H9 (cell line): ENCODE results near the gene HRH1. TPM values are rescaled to one million over a fixed set of nuclear protein-coding genes. Genes with fewer than 3 reads are reported as not detected.

Experiments used
- DNase-seq: peaks from one replicate; pipeline ENCODE4 v3.0.0-alpha.2; 2017
- H2AFZ ChIP-seq: one replicate; pipeline ENCODE4 v1.6.1; 2013; ENCODE audit warnings: mild to moderate bottlenecking, low read length, control low read depth, moderate library complexity
- H2AK5ac ChIP-seq: 2 replicates; pipeline ENCODE4 v1.6.1; 2013; ENCODE audit warnings: low read length, control low read depth, mixed read lengths; ENCODE audit not compliant: insufficient read length
- H2BK120ac ChIP-seq: one replicate; pipeline ENCODE4 v1.6.1; 2013; ENCODE audit warnings: low read depth, mild to moderate bottlenecking, low read length, control low read depth, inconsistent platforms; ENCODE audit not compliant: poor library complexity, severe bottlenecking
- H2BK12ac ChIP-seq: 2 replicates; pipeline ENCODE4 v1.6.1; 2013; ENCODE audit warnings: low read length, control low read depth, mixed read lengths, low read depth; ENCODE audit not compliant: insufficient read length
- H2BK15ac ChIP-seq: 2 replicates; pipeline ENCODE4 v1.6.1; 2013; ENCODE audit warnings: low read depth, low read length, control low read depth
- H2BK20ac ChIP-seq: one replicate; pipeline ENCODE4 v1.6.1; 2013; ENCODE audit warnings: low read depth, mild to moderate bottlenecking, low read length, control low read depth, inconsistent platforms; ENCODE audit not compliant: poor library complexity, severe bottlenecking
- H2BK5ac ChIP-seq: 2 replicates; pipeline ENCODE4 v1.6.1; 2013; ENCODE audit warnings: low read length, control low read depth, mixed read lengths; ENCODE audit not compliant: insufficient read length
- H3K14ac ChIP-seq: 2 replicates; pipeline ENCODE4 v1.6.1; 2013; ENCODE audit warnings: low read length, control low read depth; ENCODE audit not compliant: insufficient read depth
- H3K18ac ChIP-seq: 2 replicates; pipeline ENCODE4 v1.6.1; 2013; ENCODE audit warnings: low read depth, mild to moderate bottlenecking, mixed read lengths, low read length, control low read depth; ENCODE audit not compliant: insufficient read length
- H3K23ac ChIP-seq: 2 replicates; pipeline ENCODE4 v1.6.1; 2013; ENCODE audit warnings: low read length, control low read depth, mixed read lengths, low read depth; ENCODE audit not compliant: insufficient read length
- H3K23me2 ChIP-seq: 2 replicates; pipeline ENCODE4 v1.6.1; 2013; ENCODE audit warnings: low read depth, mild to moderate bottlenecking, mixed read lengths, low read length, control low read depth; ENCODE audit not compliant: insufficient read length, poor library complexity, severe bottlenecking
- H3K27ac ChIP-seq: 2 replicates; pipeline ENCODE4 v1.5.1; 2013; ENCODE audit warnings: low read length, control low read depth, mixed read lengths, low read depth; ENCODE audit not compliant: insufficient read length
- H3K27me3 ChIP-seq: 2 replicates; pipeline ENCODE4 v1.6.1; 2013; ENCODE audit warnings: low read length, control low read depth, inconsistent platforms; ENCODE audit not compliant: insufficient read depth
- H3K4ac ChIP-seq: 2 replicates; pipeline ENCODE4 v1.6.1; 2013; ENCODE audit warnings: low read depth, mild to moderate bottlenecking, control low read depth, inconsistent platforms, low read length, moderate library complexity
- H3K4me1 ChIP-seq: 2 replicates; pipeline ENCODE4 v1.6.1; 2013; ENCODE audit warnings: low read length, control low read depth, inconsistent platforms; ENCODE audit not compliant: insufficient read depth
- H3K4me2 ChIP-seq: 2 replicates; pipeline ENCODE4 v1.6.1; 2013; ENCODE audit warnings: low read length, control low read depth, mixed read lengths; ENCODE audit not compliant: insufficient read length, insufficient read depth
- H3K56ac ChIP-seq: 2 replicates; pipeline ENCODE4 v1.6.1; 2013; ENCODE audit warnings: low read depth, mild to moderate bottlenecking, mixed read lengths, low read length, control low read depth; ENCODE audit not compliant: insufficient read length
- H3K79me1 ChIP-seq: 2 replicates; pipeline ENCODE4 v1.6.1; 2013; ENCODE audit warnings: low read depth, mild to moderate bottlenecking, moderate library complexity, low read length, control low read depth, inconsistent platforms; ENCODE audit not compliant: insufficient read depth, poor library complexity, severe bottlenecking
- H3K79me2 ChIP-seq: 2 replicates; pipeline ENCODE4 v1.6.1; 2013; ENCODE audit warnings: low read length, control low read depth, inconsistent platforms; ENCODE audit not compliant: insufficient read depth
- H3K9ac ChIP-seq: 2 replicates; pipeline ENCODE4 v1.6.1; 2013; ENCODE audit warnings: low read length, control low read depth, mixed read lengths; ENCODE audit not compliant: insufficient read length; ENCODE audit errors: extremely low read depth
- H3K9me3 ChIP-seq: one replicate; pipeline ENCODE4 v1.6.1; 2013; ENCODE audit warnings: low read depth, low read length, inconsistent platforms; ENCODE audit not compliant: control insufficient read depth
- H3T11ph ChIP-seq: one replicate; pipeline ENCODE4 v1.6.1; 2013; ENCODE audit warnings: mild to moderate bottlenecking, low read length, control low read depth, inconsistent platforms
- H4K20me1 ChIP-seq: one replicate; pipeline ENCODE4 v1.6.1; 2013; ENCODE audit not compliant: control insufficient read depth, insufficient read length, insufficient read depth
- H4K5ac ChIP-seq: 2 replicates; pipeline ENCODE4 v1.6.1; 2013; ENCODE audit warnings: low read depth, mild to moderate bottlenecking, mixed read lengths, low read length, control low read depth; ENCODE audit not compliant: insufficient read length
- H4K8ac ChIP-seq: replicated peaks from 2 replicates; pipeline ENCODE4 v1.6.1; 2013; ENCODE audit warnings: low read length, control low read depth, mixed read lengths, low read depth; ENCODE audit not compliant: insufficient read length
- H4K91ac ChIP-seq: 2 replicates; pipeline ENCODE4 v1.6.1; 2013; ENCODE audit warnings: low read depth, mild to moderate bottlenecking, moderate library complexity, mixed read lengths, low read length, control low read depth; ENCODE audit not compliant: insufficient read length
- H3K27ac Mint-ChIP-seq, 3 experiments: 2 replicates in 2 of 3; 3 replicates in 1 of 3; pipeline ENCODE4 v1.8.0; 2020 to 2021; ENCODE audit warnings: mixed read lengths in 3 of 3, mild to moderate bottlenecking in 1 of 3, moderate library complexity in 1 of 3
- H3K27me3 Mint-ChIP-seq: 2 replicates; pipeline ENCODE4 v1.8.0; 2021; ENCODE audit warnings: low read depth, mild to moderate bottlenecking, moderate library complexity, mixed read lengths
- H3K36me3 Mint-ChIP-seq, 3 experiments: 2 replicates in 2 of 3; 3 replicates in 1 of 3; pipeline ENCODE4 v1.8.0; 2020 to 2021; ENCODE audit warnings: low read depth in 3 of 3, mixed read lengths in 3 of 3; ENCODE audit not compliant: insufficient read depth in 1 of 3
- H3K4me1 Mint-ChIP-seq, 2 experiments: 2 replicates each; pipeline ENCODE4 v1.8.0; 2020; ENCODE audit warnings: mixed read lengths in 2 of 2
- H3K4me3 Mint-ChIP-seq, 2 experiments: 2 replicates in 1 of 2; 3 replicates in 1 of 2; pipeline ENCODE4 v1.8.0; 2020 to 2021; ENCODE audit warnings: mild to moderate bottlenecking in 2 of 2, mixed read lengths in 2 of 2, moderate library complexity in 1 of 2
- H3K9me3 Mint-ChIP-seq, 2 experiments: 2 replicates in 1 of 2; 3 replicates in 1 of 2; pipeline ENCODE4 v1.8.0; 2020; ENCODE audit warnings: mild to moderate bottlenecking in 2 of 2, mixed read lengths in 2 of 2, moderate library complexity in 1 of 2
- WGBS: extraction: QIAGEN DNeasy Blood & Tissue Kit; methylation state at CpG from one replicate; pipeline ENCODE4 v1.1.7; 2013; ENCODE audit warnings: missing lambda C conversion rate, low lambda C conversion rate, mixed read lengths; ENCODE audit not compliant: insufficient read length; ENCODE audit errors: extremely low coverage; 5-methylcytosine and 5-hydroxymethylcytosine counted together
- total RNA-seq: library from RNA; stranded (reverse); gene quantifications from 2 replicates; pipeline ENCODE4 v1.2.1, GENCODE V29; 2021
- TF ChIP-seq, protein P1 (sequence below): fragments of 200-600 bp; sonication (generic); conservative IDR thresholded peaks from 3 replicates; pipeline ENCODE4 v1.8.0; 2021; ENCODE audit warnings: antibody characterized with exemption, mild to moderate bottlenecking

HRH1 gene
- total RNA-seq, 1 experiment from 2014 or later: 0.74 TPM

DNA sequence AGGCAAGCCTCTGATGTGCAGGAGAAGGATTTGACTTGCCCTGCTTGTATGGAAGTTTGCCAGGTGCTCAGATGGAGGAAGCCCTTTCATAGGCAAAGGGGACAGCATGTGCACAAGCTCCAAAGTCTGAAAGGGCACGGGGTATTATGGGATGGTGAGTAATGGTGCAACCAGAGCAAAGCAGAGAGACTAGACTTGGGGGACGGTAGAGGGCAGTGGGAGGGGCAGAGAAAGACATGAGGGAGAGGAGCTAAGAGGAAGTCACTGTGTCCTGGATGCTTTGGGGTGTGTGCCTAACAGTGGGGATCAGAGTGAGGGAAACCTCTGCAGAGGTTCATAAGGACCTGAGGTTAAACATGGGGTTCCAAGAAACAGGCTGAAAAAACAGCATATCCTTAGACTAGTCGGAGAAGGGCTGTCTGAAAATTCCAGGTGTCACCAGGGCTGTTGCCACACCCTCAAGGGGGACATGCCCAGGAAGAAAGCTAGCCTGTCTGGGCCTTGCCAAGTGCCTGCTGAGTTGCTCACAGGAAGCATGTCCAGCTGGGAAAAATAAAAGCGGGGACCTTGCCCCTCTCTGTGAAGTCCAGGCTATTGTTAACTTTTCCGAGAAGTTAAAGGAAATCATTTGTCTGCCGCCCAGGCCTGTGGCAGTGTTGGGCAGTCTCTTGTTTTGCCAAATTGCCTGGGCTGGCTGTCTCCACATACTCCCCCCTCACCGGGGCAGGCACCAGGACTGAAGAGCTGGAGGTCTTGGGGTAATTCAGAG, 47.1 kb downstream of the HRH1 start:
- Mint-ChIP-seq H3K27me3 (peaks cover 7% of the 10 kb centered on the region), H3K4me1 (peaks cover 17 to 23% of the 10 kb centered on the region in 2 experiments), H3K4me3 (no peak overlapping the region), H3K36me3 (no peaks in the 10 kb centered on the region), H3K27ac (peak overlapping the region in 2 of 3 experiments; percentile 74 to 83; a peak in 2 of 7 replicates), H3K9me3 (no peaks in the 10 kb centered on the region; a peak in 1 of 5 replicates)
- no peak overlapping the region for H3K14ac ChIP-seq
- no peak overlapping the region for H3K56ac ChIP-seq
- H3K18ac ChIP-seq: no peak overlapping the region
- H3T11ph ChIP-seq: no peak overlapping the region
- no peak overlapping the region for H2BK20ac ChIP-seq
- DNase-seq: no peak
- TF ChIP-seq, protein P1, sequence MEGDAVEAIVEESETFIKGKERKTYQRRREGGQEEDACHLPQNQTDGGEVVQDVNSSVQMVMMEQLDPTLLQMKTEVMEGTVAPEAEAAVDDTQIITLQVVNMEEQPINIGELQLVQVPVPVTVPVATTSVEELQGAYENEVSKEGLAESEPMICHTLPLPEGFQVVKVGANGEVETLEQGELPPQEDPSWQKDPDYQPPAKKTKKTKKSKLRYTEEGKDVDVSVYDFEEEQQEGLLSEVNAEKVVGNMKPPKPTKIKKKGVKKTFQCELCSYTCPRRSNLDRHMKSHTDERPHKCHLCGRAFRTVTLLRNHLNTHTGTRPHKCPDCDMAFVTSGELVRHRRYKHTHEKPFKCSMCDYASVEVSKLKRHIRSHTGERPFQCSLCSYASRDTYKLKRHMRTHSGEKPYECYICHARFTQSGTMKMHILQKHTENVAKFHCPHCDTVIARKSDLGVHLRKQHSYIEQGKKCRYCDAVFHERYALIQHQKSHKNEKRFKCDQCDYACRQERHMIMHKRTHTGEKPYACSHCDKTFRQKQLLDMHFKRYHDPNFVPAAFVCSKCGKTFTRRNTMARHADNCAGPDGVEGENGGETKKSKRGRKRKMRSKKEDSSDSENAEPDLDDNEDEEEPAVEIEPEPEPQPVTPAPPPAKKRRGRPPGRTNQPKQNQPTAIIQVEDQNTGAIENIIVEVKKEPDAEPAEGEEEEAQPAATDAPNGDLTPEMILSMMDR: no peak
- H4K8ac ChIP-seq: no peak overlapping the region
- no peak overlapping the region for H2BK5ac ChIP-seq
- no peak overlapping the region for H2BK15ac ChIP-seq
- no peaks in the 10 kb centered on the region for H3K9me3 ChIP-seq
- no peak overlapping the region for H3K9ac ChIP-seq
- H3K4me1 ChIP-seq: peaks cover 2% of the 10 kb centered on the region
- H2AK5ac ChIP-seq: no peak overlapping the region
- no peaks in the 10 kb centered on the region for H3K79me2 ChIP-seq
- H2BK120ac ChIP-seq: no peak overlapping the region
- no peaks in the 10 kb centered on the region for H4K20me1 ChIP-seq
- H3K79me1 ChIP-seq: no peaks in the 10 kb centered on the region
- no peak overlapping the region for H3K4ac ChIP-seq
- H3K27me3 ChIP-seq: no peaks in the 10 kb centered on the region; the same call in 1 of the 2 replicates
- WGBS: no CpG with 5 or more reads among the region's 7 CpGs
- no peaks in the 10 kb centered on the region for H3K23me2 ChIP-seq
- no peak overlapping the region for H2BK12ac ChIP-seq
- no peak overlapping the region for H3K27ac ChIP-seq
- no peak overlapping the region for H3K23ac ChIP-seq
- H2AFZ ChIP-seq: no peak overlapping the region
- H4K5ac ChIP-seq: no peak overlapping the region
- no peak overlapping the region for H4K91ac ChIP-seq
- no peak overlapping the region for H3K4me2 ChIP-seq
